ENCODE measurements around the gene PLXNA3.

The PLXNA3 gene

DNA sequence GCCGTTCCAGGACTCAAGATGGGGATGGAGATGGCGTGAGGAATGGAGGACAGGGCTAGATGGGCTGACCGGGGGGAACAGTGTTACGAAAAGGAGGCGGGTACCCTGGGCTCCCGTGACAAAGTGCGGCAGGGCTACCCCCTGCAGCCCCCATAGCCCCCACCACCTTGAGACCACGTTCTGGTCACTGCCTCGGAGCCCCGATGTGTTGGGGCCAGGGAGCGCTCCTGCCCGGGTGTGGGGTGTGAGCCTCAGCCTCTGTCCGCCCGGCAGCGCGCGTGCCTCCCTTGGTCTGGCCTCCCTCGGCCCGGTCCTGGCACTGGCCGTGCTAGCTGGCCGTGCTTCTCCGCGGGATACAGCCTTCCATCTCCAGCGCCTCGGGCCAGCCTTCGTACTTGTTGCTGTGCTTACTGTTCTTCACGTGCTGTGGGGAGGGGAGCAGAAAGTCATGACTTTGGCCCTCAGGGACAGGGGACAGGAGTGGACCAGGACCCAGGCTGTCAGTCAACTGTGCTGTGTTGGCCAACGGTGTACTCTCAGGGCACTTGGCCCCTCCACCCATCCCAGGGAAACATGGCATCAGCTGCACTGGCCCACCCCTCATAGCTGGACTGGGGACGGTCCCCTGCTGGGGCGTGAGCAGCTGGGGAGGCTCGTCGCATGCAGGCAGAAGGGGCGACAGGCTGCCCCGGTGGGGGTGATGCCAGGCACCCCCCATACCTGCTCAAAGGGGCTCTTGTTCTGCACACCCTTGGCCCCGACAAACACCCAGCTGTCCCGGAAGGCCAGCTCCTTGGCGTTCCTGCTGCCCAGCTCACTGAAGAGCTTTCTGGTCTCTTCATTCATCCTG lies 48.6 kb downstream of the PLXNA3 start:
- no peak for DNase-seq

DNA sequence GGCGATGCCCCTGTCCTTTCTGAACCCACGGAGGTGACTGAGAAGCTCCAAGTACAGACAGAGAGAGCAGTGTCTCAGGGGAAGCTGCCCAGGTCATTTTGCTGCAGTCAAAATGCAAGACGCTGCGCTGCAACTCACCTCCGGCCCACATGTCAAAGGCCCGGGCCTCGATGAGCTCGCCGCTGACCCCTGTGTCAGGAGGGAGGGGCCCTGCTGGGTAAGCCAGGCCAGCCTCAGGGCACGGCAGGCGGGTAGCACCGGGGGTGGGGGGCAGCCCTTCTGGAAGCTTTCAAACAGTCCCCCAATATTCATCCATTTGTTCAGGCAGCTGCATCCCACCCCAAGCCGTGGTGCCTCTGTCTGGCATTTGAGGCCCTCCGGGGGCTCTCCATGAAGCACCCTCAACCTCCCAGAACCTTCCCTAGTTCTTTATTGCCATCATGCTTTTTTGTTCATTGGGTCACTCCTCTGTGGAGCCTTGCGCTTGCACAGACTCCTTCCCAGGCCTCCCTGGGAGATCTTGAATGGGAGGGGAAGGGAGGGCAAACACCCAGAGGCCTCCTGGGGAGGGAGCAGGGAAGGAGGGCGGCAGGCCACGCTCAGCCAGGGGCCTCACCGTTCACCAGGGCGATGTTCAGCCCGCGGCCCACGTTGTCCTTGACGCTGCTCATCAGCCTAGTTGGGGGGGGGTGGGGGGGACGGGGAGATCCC lies 49.7 kb downstream of the PLXNA3 start:
- DNase-seq: no peak

DNA sequence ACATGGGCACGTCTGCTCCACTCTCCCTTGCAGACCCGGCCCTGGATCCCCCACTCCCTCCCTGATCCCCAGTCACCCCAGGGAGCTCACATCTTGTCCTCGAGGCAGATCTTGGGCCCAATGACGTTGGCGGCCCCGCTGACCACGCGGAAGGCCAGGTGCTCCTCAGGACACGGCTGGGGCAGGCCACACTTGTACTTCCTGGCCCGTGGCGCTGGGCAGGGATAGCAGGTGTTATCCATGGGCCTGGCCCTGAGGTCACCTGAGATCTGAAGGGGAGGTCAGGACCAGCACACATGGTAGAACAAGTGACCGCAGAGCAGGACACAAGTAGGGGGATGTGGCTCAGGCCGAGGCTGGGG lies 50.3 kb downstream of the PLXNA3 start:
- no peak for DNase-seq

DNA sequence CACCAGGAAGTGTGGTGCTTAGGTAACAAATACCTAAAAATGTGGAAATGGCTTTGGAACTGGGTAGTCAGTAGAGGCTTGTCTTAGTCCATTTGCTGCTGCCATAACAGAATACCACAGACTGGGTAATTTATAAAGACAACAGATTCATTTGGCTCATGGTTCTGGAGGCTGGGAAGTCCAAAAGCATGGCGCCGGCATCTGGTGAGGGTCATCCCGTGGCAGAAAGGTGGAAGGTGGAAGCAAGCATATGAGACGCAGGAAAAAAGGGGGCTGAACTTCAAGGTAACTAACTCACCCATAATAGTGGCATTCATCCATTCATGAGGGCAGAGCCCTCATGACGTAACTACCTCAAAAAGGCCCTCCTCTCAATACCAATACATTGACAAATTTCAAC lies 51.4 kb downstream of the PLXNA3 start:
- DNase-seq: no peak

DNA sequence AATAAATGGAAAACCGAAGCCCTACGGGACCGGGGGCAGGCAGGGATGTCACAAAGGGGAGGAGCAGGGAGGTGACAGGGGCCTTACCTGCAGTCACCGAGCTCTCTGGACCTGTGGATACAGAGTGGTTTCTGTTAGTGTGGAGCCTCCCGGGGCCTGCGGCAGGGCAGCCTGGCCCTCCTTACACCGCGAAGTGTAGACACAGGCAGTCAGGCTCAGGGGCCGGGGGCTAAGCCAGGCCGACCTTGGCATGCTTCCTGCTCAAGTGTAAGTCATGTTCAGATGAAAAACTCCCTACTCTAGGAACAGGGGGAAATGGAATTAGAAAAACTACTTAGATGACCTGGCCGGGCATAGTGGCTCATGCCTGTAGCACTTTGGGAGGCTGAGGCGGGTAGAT lies 53.7 kb downstream of the PLXNA3 start:
- DNase-seq: no peak

DNA sequence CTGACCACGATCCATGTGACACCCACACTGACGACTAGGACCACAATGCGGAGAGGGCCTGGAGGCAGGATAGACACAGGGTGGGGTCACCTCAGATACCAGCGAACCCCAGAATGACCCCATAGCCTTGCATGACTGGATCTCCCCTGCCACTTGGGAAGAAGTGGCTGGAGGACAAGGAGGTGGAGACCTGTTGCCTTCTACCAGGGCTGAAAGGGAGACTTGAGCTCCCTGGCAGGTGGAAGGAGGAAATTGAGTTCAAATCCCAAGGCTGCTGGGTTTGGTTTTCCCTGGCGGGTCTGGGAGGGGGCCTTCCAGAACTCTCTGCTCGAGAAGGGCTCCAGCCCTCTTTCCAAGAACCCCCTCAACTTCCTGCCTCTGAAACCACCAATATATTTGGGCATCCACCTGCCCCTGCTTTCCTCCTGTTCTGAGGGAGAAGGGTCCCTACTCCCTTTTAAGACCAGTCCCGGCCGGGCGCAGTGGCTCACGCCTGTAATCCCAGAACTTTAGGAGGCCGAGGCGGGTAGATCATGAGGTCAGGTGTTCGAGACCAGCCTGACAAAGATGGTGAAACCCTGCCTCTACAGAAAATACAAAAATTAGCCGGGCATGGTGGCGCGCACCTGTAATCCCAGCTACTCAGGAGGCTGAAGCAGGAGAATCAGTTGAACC lies 54.9 kb downstream of the PLXNA3 start:
- no peak for DNase-seq

DNA sequence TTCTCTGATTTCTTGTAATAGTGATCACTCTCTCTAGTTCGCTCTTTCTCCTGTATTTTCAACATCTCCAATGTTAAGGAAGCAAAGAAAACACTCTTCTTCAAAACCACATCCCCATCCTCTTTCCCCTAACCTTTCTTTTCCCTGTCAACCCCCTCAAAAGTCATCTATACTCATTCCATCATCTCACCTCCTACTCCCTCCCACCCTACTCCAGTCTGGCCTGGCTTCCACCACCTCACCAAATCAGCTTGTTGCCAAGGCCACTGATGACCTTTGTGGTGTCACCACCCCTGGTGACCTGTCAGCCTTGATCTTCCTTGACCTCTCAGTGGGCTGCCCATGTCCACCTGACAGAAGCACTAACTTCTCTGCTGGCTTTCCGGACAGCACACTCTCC lies 55.6 kb downstream of the PLXNA3 start:
- no peak for DNase-seq

DNA sequence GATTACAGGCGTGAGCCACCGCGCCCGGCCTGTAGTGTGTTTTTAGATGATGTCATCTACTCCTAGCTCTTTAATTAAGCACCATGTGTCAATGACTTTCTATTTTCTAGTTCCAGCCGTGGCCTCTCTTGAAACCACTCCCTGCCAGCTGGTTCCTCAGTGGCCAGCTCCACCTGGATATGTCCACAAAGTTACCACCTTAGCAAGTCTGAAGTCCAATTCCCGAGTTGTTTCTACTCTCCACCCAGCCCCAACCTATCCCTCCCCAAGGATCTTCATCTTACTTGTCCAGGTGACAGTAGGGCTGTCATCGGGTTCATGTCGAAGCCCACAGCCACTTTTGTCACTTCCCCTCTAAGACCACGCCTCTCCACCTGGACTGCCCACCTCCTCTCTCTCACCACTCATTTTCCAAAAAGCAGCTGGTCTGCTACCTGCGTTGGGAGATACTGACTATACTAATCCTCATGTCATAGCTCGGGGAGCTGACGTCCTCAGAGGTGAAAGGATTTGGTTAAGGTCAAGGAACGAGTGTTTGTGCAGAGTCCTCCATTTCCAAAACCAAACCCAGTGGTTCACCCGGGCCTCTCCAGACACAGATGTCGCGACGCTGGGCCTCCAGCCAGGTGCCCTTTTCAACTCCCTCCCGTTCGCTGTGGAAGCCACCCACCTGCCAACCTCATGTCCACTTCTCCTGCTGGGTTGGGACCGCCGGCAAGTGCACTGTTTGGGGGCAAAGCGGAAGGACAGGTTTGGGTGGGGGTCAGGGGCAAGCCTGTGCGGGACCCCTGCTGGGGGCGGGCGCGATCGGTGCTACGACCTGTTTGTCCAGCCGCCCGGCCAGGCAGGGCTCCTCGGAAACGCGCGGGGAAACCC lies 57.2 kb downstream of the PLXNA3 start:
- DNase-seq: peak; percentile 31

DNA sequence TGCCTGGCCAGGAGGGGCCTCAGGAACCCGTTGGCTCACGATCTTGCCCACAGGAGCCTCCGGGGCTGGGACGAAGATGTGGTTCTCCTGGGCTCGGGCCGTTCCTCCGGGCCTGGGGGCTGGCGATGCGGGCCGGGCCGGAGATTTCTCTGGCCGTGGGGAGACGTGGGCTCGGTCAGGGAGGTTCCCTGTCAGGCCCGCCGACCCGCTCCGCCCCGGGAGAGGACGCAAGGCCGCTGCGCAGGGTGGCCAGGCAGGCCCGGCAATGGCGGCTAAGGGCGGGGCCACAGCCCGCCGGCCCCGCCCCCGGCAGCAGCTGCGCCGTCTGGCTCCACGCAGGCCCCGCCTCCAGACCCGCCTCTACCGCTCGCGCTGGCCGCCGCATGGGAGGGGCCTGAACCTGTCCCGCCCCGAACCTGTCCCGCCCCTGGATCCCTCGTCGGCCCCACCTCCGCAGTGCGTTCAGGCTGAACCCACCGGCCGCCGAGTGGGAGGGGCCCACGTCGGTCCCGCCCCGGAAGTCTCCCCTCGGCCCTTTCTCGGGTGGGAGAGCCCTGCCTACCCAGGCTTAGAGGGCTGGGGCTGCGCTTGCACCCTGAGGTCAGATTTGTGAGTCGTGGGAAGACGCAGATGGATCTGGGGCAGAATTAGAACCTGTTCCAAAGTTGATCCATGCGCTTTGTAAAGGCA lies 58.0 kb downstream of the PLXNA3 start, which contains the start of gene FAM3A:
Gene FAM3A, minus strand, starts transcription at position 267 of the 690 bp plus-strand sequence. CDS start 460 bp downstream, outside the sequence.
- DNase-seq: peak; percentile 94

DNA sequence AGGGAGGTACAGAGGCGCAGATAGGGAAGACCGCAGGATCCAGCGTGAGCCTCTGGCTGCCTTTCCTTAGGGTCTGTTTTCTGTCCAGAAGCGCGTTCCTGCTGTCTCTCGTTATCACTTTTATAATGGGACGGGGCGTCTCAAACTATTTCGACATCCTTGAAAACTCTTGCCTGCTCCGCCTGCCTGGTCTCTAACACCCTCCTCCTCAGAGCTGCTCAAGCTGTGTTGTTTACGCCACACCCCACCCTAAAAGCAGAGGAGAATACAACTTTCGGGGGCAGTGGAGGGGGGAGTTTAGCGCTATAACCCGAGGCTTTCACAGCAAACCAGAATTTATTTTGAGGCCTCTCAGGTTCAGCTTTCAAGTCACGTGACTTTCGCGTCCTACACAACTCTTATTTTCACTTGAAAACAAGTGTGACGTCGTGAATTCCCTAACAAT lies 58.6 kb downstream of the PLXNA3 start:
- DNase-seq: no peak

DNA sequence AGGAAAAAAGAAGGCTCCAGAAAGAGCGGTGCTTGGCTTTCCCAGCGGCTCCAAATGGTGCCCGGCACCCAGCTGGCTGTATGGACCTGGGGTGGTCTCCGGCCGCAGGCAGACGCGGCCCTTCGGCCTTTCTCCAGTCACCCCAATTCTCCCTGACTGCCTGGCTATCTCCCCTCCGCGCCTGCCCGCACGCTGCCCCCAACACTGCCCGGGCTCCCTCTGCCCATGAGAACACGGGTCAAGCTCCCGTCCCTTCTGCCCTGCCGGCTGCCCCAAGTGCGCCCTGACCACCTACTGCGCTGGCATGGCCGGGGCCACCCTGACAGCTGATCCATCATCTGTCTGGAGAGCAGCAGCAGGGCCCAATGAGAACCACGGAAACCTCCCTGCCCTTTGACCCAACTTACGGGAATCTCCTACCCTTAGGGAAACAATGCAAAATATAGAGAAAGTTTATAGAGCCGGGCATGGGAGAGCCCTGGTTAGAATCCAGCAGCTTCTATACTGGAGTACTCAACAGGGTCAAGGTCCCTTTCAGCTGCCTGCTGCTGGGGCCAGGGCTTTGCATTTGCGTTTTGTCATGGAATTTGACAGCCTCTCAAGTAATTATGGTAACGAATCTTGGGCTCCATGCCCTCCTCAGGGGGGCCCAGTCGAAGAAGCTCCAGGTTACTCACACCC lies 59.2 kb downstream of the PLXNA3 start:
- DNase-seq: no peak

DNA sequence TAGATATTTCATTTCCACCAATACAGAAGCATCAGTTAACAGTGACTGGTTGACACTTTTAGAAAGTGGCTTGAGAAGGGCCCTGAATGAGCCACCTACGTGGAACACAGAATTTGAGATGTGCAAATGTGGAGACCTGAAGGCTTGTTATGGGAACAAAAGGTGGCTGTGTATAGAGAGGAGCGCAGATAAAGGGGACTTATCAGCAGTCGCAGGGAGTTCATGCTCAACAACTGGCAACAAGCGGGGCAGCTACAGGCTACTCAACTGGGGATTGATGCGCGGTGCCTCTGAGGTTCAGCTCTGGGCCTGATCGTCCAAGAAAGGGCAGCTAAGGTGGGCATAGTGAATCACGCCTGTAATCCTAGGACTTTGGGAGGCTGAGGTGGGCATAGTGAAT lies 61.3 kb downstream of the PLXNA3 start:
- no peak for DNase-seq

DNA sequence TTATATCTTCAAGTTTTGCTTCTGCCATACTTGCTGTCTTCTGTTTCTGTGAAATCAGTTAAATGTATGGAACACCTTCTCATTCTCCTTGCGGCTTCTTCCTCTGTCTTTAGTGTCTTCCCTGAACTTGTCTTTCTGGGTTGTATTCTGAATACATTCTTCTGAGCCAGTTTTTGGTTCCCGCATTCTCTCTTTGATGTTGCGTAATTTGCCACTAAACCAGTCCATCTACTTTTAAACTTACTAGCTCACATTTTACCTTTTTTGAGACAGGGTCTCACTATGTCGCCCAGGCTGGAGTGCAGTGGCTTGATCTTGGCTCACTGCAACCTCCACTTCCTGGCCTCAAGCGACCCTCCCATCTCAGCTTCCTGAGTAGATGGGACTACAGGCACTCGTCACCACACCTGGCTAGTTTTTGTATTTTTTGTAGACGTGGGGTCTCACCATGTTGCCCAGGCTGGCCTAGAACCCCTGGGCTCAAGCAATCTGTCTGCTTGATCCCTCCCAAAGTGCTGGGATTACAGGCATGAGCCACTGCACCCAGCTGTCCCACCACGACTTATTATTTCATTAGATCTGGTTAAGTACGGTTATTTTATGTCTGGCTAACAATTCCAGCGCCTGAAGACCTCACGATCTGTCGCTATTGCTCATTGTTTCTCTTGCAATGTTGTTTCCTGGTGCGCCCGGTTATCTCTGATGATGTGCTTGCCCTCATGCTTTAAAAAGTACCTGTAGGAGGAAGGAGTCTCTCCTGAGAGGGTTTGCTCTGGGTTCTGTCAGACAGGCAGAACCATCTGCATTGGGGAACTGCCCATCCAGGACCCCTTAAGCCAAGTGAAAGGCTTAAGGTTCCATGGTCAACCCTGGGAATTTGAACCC lies 67.8 kb downstream of the PLXNA3 start:
- no peak for DNase-seq

DNA sequence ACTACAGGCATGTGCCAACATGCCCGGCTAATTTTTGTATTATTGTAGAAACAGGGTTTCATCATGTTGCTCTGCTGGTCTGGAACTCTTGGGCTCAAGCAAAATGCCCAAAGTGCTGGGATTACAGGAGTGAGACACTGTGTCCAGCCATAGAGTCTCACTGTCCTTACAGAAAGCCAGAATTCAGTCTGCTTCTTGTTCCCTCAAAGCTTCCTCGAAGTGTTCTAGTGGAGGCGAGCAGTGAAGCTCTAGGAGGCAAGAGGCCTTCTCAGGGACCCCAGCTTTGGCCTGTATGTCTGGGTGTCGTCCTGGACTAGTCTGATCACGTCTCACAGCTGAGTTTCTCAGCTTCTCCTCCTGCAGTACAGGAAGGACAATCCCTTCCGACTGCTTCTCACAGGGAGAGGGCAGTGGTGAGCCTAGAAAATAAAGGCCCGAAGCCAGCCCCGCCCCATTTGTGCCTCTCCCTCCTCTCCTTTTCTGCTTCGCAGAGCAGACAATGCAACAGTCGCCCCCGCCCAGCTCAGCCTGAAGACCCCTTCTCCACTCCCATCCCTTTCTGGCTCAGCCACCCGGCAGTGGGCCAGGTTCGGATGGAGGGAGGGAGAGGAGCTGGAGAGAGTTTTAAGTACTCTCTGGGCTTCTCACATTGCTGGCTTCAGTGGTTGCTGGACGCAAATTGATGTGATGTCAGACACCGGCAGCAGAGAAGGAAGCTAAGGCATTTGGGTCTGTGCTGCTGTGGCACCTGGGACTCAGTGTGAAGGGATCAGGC lies 69.0 kb downstream of the PLXNA3 start:
- peak; percentile 84 for DNase-seq
